ENCODE measurements around the gene SCAMP4.
A peak's percentile ranks its signal among the peaks of the same experiment; 100 is the strongest.

Gene SCAMP4

GRCh38 chr19:1862068-1862423, 43.2 kb upstream of the SCAMP4 start:
- Histone ChIP-seq H2AFZ (ENCODE audit: low read depth, low read length) (no peak overlapping the region), H3K9me3 (ENCODE audit: control insufficient read depth, low read length) (no peaks in the 10 kb centered on the region), H3K4me2 (ENCODE audit: low read length, poor library complexity, severe bottlenecking) (peak overlapping the region; percentile 64), H3K79me1 (replicated peaks; ENCODE audit: low read length, poor library complexity, severe bottlenecking) (peaks cover 12% of the 10 kb centered on the region), H3K18ac (ENCODE audit: low read depth in 1 of 2, low read length in 2 of 2) (peak overlapping the region; percentile 41 to 84), H3K14ac (ENCODE audit: low read length in 2 of 2) (peak overlapping the region in 1 of 2 experiments; percentile 96), H3K4me1 (ENCODE audit: control insufficient read depth, insufficient read depth, low read depth, low read length) (peaks cover 58% of the 10 kb centered on the region), H2BK12ac (ENCODE audit: low read length in 2 of 2) (peak overlapping the region in 1 of 2 experiments; percentile 17), H2AK5ac (ENCODE audit: low read length, severe bottlenecking) (no peak overlapping the region), H2BK120ac (ENCODE audit: low read depth, low read length) (peak overlapping the region; percentile 37), H3K23ac (ENCODE audit: low read length in 2 of 2) (peak overlapping the region in 1 of 2 experiments; percentile 81), H2BK15ac (ENCODE audit: low read depth, poor library complexity, severe bottlenecking) (no peak overlapping the region), H3K9ac (ENCODE audit: low read length) (peak overlapping the region; percentile 91), H3K27ac (ENCODE audit: low read length, poor library complexity, severe bottlenecking) (peak overlapping the region; percentile 28), H2BK5ac (ENCODE audit: low read depth, low read length, poor library complexity, severe bottlenecking) (peak overlapping the region; percentile 63), H4K91ac (ENCODE audit: low read length) (no peak overlapping the region), H3K4ac (ENCODE audit: low read depth in 1 of 2, low read length in 2 of 2) (peak overlapping the region; percentile 39 to 67), H3K4me3 (ENCODE audit: insufficient read depth in 1 of 2, low read depth in 1 of 2, low read length in 2 of 2) (peak overlapping the region; percentile 85 to 97), H3K27me3 (ENCODE audit: control insufficient read depth in 1 of 2, insufficient read depth in 1 of 2, low read length in 2 of 2) (no peaks in the 10 kb centered on the region), H3K36me3 (ENCODE audit: control insufficient read depth in 1 of 2, insufficient read depth in 2 of 2, low read depth in 1 of 2, low read length in 2 of 2) (peaks cover 0 to 8% of the 10 kb centered on the region in 2 experiments), H4K8ac (ENCODE audit: low read length) (no peak overlapping the region)
- no peak for DNase-seq
- 0% methylated on average over 20 of the region's 21 CpGs for WGBS

GRCh38 chr19:1862424-1863327, 42.5 kb upstream of the SCAMP4 start:
- peak overlapping the region; percentile 91 for H3K9ac ChIP-seq (ENCODE audit: low read length)
- H3K27ac ChIP-seq (ENCODE audit: low read length, poor library complexity, severe bottlenecking) = peak overlapping the region; percentile 28
- H3K4ac ChIP-seq (ENCODE audit: low read depth in 1 of 2, low read length in 2 of 2) = peak overlapping the region in 1 of 2 experiments; percentile 97
- peak overlapping the region; percentile 89 for H2BK15ac ChIP-seq (ENCODE audit: low read depth, poor library complexity, severe bottlenecking)
- H3K4me2 ChIP-seq (ENCODE audit: low read length, poor library complexity, severe bottlenecking) = peak overlapping the region; percentile 76
- no peaks in the 10 kb centered on the region for H3K9me3 ChIP-seq (ENCODE audit: control insufficient read depth, low read length)
- peak overlapping the region; percentile 87 to 98 for H3K18ac ChIP-seq (ENCODE audit: low read depth in 1 of 2, low read length in 2 of 2)
- peak overlapping the region; percentile 71 for H2BK120ac ChIP-seq (ENCODE audit: low read depth, low read length)
- no peak overlapping the region for H2AK5ac ChIP-seq (ENCODE audit: low read length, severe bottlenecking)
- WGBS = 1% methylated on average over 72 of the region's 109 CpGs
- H2BK12ac ChIP-seq (ENCODE audit: low read length in 2 of 2) = peak overlapping the region in 1 of 2 experiments; percentile 89
- peak overlapping the region in 1 of 2 experiments; percentile 98 for H3K14ac ChIP-seq (ENCODE audit: low read length in 2 of 2)
- peak overlapping the region; percentile 37 for H2AFZ ChIP-seq (ENCODE audit: low read depth, low read length)
- peak overlapping the region; percentile 63 for H2BK5ac ChIP-seq (ENCODE audit: low read depth, low read length, poor library complexity, severe bottlenecking)
- peak overlapping the region in 1 of 2 experiments; percentile 90 for H3K23ac ChIP-seq (ENCODE audit: low read length in 2 of 2)
- H3K79me1 ChIP-seq (replicated peaks; ENCODE audit: low read length, poor library complexity, severe bottlenecking) = peaks cover 12% of the 10 kb centered on the region
- H4K8ac ChIP-seq (ENCODE audit: low read length) = peak overlapping the region; percentile 32
- H3K4me3 ChIP-seq (ENCODE audit: insufficient read depth in 1 of 2, low read depth in 1 of 2, low read length in 2 of 2) = peak overlapping the region; percentile 85 to 97
- DNase-seq = no peak
- peak overlapping the region; percentile 64 for H4K91ac ChIP-seq (ENCODE audit: low read length)
- peaks cover 52% of the 10 kb centered on the region for H3K4me1 ChIP-seq (ENCODE audit: control insufficient read depth, insufficient read depth, low read depth, low read length)
- H3K27me3 ChIP-seq (ENCODE audit: control insufficient read depth in 1 of 2, insufficient read depth in 1 of 2, low read length in 2 of 2) = no peaks in the 10 kb centered on the region
- H3K36me3 ChIP-seq (ENCODE audit: control insufficient read depth in 1 of 2, insufficient read depth in 2 of 2, low read depth in 1 of 2, low read length in 2 of 2) = peaks cover 0 to 11% of the 10 kb centered on the region in 2 experiments

DNA sequence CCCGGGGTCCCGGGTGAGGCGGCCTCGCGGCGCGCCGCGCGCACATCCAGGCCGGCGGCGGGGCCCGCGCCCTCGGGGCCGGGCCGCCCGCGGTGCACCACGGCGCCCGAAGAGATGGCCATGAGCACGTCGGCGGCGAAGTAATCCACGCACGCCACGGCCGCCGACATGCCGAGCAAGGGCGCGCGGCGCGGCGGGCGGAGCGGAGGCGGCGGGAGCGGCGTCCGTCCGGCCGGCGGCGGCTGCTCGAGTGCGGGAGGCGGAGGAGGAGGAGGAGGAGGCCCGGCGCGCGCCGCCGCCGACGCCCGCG, 41.9 kb upstream of the SCAMP4 start, which contains the start of gene KLF16:
Gene KLF16 (minus strand): TSS at position 252 of the 310 bp plus-strand sequence. CDS start 82 bp downstream, at position 170.
- no peaks in the 10 kb centered on the region for H3K9me3 ChIP-seq (ENCODE audit: control insufficient read depth, low read length)
- H3K4me3 ChIP-seq (ENCODE audit: insufficient read depth in 1 of 2, low read depth in 1 of 2, low read length in 2 of 2) = peak within 1 kb of the TSS; percentile 85 to 97
- peaks cover 0 to 7% of the 10 kb centered on the region in 2 experiments for H3K36me3 ChIP-seq (ENCODE audit: control insufficient read depth in 1 of 2, insufficient read depth in 2 of 2, low read depth in 1 of 2, low read length in 2 of 2)
- H3K27me3 ChIP-seq (ENCODE audit: control insufficient read depth in 1 of 2, insufficient read depth in 1 of 2, low read length in 2 of 2) = no peaks in the 10 kb centered on the region
- H2BK15ac ChIP-seq (ENCODE audit: low read depth, poor library complexity, severe bottlenecking) = peak within 1 kb of the TSS; percentile 89
- H2BK12ac ChIP-seq (ENCODE audit: low read length in 2 of 2) = peak within 1 kb of the TSS in 1 of 2 experiments; percentile 89
- peak within 1 kb of the TSS in 1 of 2 experiments; percentile 90 for H3K23ac ChIP-seq (ENCODE audit: low read length in 2 of 2)
- H2BK120ac ChIP-seq (ENCODE audit: low read depth, low read length) = peak within 1 kb of the TSS; percentile 91
- no peak for DNase-seq
- WGBS = no CpG with 5 or more reads among the region's 63 CpGs
- H3K9ac ChIP-seq (ENCODE audit: low read length) = peak within 1 kb of the TSS; percentile 91
- H4K91ac ChIP-seq (ENCODE audit: low read length) = peak within 1 kb of the TSS; percentile 75
- H3K4me1 ChIP-seq (ENCODE audit: control insufficient read depth, insufficient read depth, low read depth, low read length) = peaks cover 47% of the 10 kb centered on the region
- H3K27ac ChIP-seq (ENCODE audit: low read length, poor library complexity, severe bottlenecking) = peak within 1 kb of the TSS; percentile 80
- H3K4me2 ChIP-seq (ENCODE audit: low read length, poor library complexity, severe bottlenecking) = peak within 1 kb of the TSS; percentile 95
- H2AK5ac ChIP-seq (ENCODE audit: low read length, severe bottlenecking) = no peak within 1 kb of the TSS
- peak within 1 kb of the TSS; percentile 75 to 97 for H3K4ac ChIP-seq (ENCODE audit: low read depth in 1 of 2, low read length in 2 of 2)
- H3K14ac ChIP-seq (ENCODE audit: low read length in 2 of 2) = peak within 1 kb of the TSS in 1 of 2 experiments; percentile 98
- H2AFZ ChIP-seq (ENCODE audit: low read depth, low read length) = peak within 1 kb of the TSS; percentile 92
- H3K79me1 ChIP-seq (replicated peaks; ENCODE audit: low read length, poor library complexity, severe bottlenecking) = peaks cover 14% of the 10 kb centered on the region
- H4K8ac ChIP-seq (ENCODE audit: low read length) = peak within 1 kb of the TSS; percentile 92
- peak within 1 kb of the TSS; percentile 95 to 98 for H3K18ac ChIP-seq (ENCODE audit: low read depth in 1 of 2, low read length in 2 of 2)
- H2BK5ac ChIP-seq (ENCODE audit: low read depth, low read length, poor library complexity, severe bottlenecking) = peak within 1 kb of the TSS; percentile 92

Data from mesenchymal stem cell (in vitro differentiated cells and primary cell).